Hematopoietic multipotent progenitor cell (in vitro differentiated cells): Measurements from ENCODE around the gene LRBA. TPM values are rescaled to one million over a fixed set of nuclear protein-coding genes. Genes with fewer than 3 reads are reported as not detected.
A peak's percentile ranks its signal among the peaks of the same experiment; 100 is the strongest.
"Not testable (repeated sequence)": the region's sequence is repeated elsewhere in the genome, so short reads cannot be mapped to it uniquely, and the experiment has no call there.

ENCODE experiments used
- DNase-seq, 3 donors: peaks; one replicate each; pipeline ENCODE4 v3.0.0-alpha.2; 2011 to 2015; ENCODE audit warnings: low read depth in 2 of 3, low spot score in 2 of 3
- total RNA-seq: library from RNA; depleted of rRNA; stranded (reverse); fragments of >200 nt; gene quantifications from one replicate; pipeline ENCODE4 v1.2.3, GENCODE V29; 2012

The LRBA gene
- total RNA-seq, 1 donor: 219 TPM

DNA sequence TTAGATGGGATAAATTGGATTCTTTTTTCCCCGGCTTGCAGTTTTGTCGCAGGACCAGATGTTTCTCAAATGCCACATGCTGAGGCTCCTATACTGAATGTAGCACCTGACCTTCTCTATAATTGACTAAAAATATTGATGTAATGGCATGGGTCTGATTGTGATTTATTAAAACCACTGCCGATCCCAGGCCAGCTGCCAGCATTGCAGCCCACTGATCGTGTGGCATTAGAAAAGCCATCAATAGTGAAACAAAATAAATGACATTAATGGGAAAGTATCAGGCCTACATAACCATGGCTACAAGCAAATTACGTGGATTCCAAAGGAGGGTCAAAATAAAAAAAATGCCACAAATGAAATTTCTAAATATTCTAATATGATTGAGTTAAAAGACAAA is 334.4 kb downstream of the LRBA start:
- DNase-seq: no peak

DNA sequence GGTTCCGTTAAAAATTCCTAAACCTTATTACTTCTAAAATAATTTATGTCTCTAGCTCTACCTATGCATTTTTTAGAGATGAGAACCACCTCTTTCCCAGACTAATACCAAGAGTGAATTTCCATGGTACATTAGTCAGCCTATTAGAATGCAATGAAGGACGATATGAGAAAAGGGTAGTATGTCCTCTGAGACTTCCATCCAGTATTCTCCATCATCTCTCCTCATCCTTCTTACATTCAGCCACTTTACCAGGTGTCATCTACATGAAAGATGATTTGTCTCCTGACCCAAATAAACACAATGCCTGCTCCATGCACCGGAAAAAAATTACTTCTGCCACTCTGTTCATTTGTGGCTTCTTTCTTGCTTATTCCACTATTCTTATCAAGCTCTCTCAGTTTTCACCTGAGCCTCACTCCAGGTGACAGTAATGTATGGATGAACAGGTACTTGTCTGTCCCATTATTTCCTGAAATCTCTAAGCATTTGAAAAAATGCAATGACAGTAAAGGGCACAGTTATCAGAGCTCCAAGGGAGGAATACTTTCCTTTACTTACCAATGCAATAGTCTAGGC is 335.2 kb downstream of the LRBA start:
- no peak for DNase-seq

DNA sequence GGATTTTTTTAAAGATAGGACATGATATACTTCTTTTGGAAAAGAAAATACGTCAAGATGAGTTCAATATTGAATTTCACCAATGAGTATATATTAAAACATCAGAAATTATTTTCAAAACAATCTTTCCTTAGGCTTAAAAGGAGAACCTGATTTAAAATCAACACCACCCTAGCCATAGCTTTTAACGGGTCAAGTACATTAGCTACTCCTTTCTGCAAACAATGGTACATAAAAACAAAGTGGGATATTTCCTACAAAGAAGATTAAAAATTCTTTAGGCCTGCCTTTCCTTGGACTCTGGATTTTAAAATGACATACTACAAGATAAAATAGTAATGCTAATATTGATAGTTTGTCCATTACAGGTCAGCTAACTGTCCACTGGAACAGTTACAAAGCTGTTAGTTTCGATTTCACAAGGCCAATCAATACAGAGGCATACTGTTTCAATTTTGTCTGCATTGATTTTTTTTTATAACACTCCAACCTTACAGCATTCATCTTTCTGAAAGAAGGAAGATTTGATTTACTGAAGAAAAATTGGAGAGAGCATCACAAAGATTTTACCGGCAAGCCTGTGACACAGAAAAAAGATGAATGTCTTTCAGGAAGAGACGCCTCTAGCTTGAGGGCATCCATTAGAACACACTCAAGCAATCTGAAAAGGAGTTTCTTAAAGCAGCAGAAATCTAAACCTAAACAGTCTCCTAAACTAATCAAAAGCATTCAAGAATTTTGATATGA is 335.9 kb downstream of the LRBA start:
- DNase-seq: no peak

DNA sequence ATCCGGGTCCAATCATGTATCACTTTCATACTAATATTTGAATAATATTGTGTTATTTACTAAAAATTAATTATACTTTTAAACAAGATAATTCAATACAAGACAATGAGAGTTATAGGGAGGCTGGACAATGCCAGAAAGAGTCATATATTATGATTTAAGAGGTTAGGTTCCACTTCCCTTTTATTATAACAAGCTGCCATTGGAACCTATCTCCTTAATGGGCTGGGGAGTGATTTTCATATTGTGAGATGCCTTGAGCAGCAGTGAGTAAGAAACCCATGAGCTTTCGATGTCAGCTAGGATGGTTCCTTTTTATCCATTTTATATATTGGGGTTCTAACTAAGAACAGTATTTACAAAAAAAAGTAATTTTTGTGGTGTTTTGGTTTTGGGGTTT is 341.3 kb downstream of the LRBA start:
- no peak for DNase-seq

DNA sequence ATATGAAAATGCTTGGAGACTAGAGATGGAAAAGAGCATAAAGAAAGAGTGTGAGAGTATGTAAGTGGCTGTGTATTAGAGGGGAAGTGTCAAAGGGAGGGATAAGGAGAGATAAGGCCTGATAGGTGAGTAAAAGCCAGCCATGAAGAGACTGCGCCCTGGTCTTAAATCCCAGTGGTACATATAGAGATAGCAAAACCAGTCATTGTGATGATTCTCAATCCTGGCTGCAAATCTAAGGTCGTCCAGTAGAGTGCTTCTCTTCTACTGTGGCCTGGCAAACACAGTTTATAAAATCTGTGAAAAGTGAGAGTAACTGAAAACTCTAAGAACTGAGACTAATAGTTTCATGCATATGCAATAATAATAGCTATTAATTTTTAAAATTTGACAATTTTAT is 346.3 kb downstream of the LRBA start:
- no peak for DNase-seq

DNA sequence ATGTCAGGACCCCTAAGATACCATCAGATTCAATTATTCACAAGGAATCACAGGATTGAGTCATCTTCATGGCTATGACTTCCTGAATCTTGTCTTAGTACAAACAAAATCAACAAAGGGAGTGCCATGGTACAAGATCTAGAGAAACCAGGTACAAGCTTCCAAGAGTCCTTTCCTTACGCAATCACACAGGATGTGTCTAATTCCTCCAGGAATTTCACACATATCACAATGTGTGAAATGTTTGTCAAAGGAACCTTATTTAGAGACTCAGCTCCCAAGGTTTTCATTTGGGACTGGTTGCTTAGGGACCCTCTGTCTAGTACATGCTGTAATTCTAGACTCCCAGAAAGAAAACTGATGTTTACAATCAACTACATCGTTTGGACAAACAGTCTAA is 350.1 kb downstream of the LRBA start:
- no peak for DNase-seq

DNA sequence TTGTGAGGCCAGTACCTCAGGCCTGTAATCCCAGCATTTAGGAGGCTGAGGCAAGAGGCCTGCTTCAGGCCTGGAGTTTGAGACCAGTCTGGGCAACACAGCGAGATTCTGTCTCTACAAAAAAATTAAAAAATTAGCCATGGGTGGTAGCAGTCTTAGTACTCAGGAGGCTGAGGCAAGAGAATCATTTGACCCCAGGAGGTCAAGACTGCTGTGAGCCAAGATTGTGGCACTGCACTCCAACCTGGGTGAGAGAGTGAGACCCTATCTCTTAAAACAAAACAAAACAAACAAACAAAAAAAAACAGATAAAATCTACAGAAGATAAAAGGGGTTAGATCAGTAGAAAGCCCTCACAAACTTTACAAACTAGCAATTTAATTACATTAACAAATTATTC is 352.4 kb downstream of the LRBA start:
- no peak for DNase-seq

DNA sequence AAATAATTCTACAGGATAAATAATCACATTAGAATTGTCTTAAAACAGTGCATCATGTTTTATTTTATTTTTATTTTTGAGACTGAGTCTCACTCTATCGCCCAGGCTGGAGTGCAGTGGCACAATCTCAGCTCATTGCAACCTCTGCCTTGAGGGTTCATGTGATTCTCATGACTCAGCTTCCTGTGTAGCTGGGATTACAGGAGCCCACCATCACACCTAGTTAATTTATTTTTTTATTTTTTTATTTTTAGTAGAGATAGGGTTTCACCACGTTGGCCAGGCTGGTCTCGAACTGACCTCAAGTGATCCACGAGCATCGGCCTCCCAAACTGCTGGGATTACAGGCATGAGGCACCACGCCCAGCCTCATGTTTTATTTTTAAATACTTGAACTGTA is 353.5 kb downstream of the LRBA start:
- DNase-seq: not testable (repeated sequence)

DNA sequence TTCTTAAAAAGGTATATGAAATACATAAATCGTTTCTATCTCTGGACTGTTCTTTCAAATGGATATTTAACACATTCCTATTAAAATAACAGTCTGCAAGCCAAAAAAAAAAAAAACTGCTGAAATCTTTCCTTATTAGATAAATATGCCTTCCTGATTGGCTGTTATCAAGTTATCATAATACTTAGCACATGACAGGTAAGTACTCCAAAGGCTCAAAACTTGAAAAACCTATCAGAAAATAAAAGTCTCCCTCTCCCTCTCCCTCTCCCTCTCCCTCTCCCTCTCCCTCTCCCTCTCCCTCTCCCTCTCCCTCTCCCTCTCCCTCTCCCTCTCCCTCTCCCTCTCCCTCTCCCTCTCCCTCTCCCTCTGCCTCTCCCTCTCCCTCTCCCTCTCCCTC is 356.8 kb downstream of the LRBA start:
- not testable (repeated sequence) for DNase-seq

DNA sequence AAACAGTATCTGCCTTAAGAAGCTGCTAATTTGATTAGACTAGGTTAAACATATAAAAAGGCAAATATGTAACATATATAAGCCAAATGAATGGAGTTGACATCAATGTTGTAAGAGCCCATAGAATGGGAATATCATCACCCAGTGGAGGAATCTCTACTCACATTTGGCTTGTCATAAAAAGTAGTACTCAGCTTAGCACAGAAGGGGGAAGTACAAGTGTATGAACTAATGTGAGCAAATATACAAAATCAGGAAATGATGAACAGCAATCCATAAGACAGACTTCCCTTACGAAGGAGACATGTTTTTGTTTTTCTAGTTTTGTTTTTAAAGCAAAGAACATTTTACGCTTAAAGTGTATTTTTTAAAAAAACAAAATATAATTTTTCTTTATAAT is 358.2 kb downstream of the LRBA start:
- DNase-seq: peak in 2 of 3 donors; percentile 25 to 42

DNA sequence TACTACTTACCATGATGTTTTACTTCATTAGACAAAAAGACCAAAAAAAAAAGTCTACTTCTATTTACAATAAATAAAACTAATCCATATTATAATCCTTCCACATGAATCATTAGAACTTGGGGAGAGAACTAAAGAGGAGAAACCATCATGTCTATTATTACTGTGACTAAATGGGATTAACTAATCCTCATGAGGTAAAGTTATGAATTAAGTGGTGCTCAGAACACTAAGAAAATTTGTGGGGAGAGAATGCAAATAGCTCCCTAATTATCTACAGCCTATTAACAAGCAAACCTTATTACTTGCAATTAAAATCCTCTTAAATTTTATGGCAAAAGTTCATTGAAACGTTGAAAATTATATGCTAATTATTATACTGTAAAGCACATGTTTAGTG is 364.3 kb downstream of the LRBA start:
- no peak for DNase-seq

DNA sequence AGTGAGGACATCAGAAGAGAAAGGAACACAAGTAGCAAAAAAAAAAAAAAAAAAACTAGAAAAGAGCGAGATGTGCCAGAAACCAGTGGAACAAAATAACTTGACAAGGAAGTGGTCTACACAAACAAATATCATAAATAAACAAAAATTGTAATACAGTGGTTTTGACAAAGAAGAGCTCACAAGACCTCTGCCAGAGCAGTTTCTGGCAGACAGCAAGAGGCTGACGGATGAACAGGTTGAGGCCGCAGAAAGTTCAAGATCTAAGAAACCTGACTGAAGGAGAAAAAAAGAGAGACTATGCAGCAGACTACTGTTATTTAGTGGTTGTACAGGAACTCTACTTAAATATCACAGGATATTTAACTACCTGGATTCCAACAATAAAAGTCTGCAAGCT is 367.0 kb downstream of the LRBA start:
- DNase-seq: no peak

DNA sequence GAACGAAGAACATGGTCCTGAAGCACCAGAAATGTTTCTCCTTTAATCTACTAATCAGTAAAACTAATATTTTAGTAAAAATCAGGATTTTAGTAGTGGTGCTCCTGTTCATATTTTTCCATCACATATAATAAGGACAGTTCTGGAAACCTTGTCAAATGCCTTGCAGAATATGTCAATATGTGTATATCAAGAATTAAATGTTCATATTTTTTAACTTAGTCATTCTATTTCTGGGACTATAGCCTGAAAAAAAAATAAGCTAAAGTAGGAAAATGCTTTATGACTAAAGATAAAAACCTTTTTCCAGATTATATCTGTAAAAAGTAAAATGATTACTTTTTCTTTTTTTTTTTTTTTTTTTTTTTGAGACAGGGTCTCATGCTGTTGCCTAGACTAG is 368.1 kb downstream of the LRBA start:
- no peak for DNase-seq

DNA sequence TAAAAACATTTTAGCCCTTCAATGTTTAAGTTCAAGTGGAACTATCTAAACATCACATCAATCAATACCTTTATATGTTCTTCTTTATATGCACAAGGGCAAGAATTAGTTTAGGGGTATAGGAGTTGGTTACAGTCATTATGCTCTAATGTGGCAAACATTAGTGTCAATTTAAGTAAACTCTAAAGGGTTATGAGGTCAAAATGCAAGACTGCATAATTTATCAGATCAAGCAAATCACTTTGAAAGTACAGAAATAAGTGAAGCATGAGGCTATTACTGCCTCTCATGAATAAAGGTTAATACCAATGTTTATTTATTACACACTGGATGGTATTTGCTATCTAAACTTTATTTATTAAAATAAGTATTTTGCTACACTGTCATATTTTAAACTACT is 373.5 kb downstream of the LRBA start:
- no peak for DNase-seq

DNA sequence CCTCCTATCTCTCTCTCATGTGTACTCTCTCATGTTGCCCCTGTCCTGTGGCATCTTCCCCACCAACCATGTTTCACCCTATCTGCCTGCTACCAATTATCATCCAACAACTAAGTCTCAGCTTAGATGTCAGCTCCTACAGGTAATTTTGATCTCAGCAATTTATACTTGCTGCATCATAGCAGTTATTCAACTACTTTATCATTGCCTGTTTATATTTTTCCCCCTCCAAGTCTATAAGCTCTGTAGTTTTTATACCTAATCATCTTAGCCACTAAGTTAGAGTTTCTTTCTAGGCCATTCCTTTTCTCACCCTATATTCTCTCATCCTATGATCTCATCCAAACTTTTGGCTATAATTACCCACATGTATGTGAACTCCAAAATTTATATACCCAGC is 382.4 kb downstream of the LRBA start:
- DNase-seq: no peak

DNA sequence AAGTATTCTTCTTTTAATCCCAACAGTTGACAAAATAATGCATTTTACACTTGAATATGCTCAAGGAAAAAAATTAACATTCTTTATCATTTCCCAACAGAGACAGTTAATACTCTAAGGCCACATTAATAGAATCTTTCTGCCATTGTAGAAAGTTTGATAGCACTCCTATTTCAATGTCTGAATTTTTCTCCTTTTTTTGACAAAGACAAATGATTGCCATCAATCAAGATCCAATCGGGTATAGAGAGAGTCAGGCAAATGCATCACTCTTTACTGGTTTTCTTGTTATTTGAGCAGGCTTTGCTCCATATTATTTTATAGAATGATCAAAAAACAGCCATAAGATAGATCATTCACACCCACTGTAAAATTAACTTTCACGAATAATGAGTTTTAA is 387.0 kb downstream of the LRBA start:
- DNase-seq: no peak

DNA sequence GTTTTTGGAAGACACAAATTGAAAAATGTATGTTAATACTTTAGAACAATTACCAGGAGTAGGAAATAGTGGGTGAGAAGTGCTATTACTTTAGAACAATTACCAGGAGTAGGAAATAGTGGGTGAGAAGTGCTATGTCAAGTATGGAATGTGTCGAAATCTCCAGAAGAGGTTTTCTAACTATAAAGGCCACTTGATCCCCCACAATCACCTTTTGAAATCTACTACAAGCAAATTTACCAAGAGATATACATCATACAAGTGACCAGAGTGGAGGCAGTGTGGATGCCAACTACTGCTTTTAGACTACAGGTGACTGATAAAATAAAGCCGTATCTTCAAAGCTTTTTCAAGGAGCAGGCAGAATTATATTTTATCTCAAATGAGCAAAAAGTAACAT is 390.1 kb downstream of the LRBA start:
- no peak for DNase-seq

DNA sequence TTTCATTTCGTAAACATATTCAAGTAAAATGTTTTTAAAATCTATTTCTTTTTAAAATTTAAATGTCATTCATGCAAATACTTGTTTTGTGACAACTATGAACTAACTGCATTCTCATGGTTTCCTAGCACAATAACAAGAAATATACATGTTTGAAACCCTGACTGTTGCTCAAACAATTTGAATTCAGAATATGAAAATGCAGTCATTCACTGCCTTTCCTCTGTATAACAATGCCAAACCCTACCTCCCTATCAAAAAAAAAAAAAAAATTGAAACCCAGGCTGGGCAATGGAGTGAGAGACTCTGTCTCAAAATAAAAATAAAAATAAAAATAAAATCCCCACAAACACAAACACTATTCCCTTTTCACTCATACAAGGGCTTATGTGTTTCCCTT is 391.0 kb downstream of the LRBA start:
- no peak for DNase-seq

DNA sequence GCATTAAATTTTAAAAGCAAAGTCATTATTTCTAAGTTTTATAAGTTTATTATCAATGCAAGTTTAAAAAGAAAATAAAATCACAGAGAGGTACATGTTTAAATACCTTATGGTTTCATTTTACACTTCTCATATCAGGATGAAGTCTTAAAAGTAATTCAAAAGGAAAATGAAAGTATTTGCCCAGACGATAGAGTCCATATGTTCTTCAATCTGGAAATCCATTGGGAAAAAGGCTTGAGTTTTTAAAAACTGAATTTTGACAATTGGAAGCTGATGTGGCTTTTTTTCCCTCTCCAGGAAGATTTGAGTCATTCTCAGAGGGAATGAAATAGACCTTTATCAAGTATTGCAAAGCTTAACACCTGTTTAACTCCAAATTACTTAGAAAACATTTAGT is 396.0 kb downstream of the LRBA start:
- DNase-seq: peak in 1 of 3 donors; percentile 6

DNA sequence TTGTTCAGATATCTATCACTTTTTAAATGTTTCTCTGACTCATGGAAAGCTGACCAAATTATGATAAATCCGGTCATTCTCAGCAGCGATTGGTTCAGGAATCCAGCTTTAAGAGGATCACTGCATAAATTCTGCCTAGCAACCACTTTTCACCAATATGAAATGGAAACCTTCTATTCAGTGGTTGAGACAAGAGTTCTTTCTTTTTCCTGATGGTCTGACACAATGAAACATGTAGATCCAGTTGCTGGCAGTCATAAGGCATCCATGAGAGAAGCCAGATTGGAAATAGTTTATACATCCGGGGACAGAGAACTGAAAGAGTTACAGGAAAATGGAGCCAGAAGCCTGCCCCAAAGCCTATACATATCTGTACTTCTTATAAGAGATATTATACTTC is 406.0 kb downstream of the LRBA start:
- DNase-seq: no peak

DNA sequence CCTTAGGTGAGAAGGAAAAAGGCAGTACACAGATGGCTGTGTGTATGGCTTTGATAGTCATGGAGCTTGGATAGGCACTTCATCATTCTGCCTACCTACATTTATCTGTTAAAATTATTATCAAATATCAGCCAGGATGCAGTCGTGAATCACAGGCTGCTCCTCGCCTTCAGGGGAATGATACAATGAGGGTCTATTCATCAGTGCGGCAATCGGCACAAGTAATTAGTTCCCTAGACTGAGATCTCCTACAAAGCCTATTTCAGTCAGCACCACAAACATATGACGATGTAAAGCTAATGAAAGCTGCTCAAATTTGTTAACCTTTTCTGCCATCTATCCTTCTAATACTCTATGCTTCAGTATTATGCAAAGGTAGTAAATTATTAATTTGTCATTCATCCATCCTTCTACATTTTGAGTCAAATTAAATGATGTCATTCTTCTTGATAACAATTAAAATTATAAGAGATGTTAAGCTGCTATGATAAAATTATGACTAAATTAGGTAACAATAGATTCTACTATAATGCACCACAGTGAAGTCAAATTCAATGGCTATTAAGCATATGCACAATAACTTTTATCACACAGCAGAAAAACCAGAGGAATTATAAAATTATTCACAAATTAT is 414.2 kb downstream of the LRBA start:
- DNase-seq: no peak

DNA sequence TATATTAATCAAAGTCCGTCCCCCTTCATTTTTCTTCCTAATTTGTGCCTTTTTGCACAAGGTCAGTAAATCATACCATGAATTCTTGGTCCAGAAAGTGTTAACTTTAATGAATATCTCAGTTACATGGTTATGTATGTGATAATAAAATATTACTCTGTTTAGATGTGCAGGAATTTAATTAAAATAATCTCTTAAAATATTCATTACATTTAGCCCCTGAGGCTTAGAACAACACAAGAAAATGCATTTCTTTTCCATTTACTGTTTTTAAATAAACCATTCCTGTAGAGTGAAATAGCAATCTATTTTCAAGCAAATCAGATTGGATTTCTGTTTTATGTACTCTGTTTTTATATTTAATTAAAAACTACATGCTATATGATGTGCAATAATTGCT is 415.5 kb downstream of the LRBA start:
- no peak for DNase-seq
